GM10248 (cell line): ENCODE data around the gene PITX2.

Source experiments
- CTCF ChIA-PET: fragments of 300-600 bp; sonication (Branson Sonifier 250); formaldehyde crosslinking; extraction: SDS; loops from one replicate; lab custom pipeline; 2021; ENCODE audit warnings: antibody characterized with exemption; lab: Yijun Ruan, JAX
- POLR2A ChIA-PET: fragments of 350-650 bp; sonication (Branson Sonifier 250); formaldehyde crosslinking; extraction: SDS; loops from one replicate; lab custom pipeline; 2020; ENCODE audit warnings: antibody characterized with exemption; lab: Yijun Ruan, JAX
- DNase-seq: peaks from one replicate; pipeline ENCODE4 v3.0.0; 2012; ENCODE audit errors: extremely low spot score
- CTCF ChIP-seq: IDR thresholded peaks from 2 replicates; pipeline ENCODE4 v1.5.1; 2012; ENCODE audit warnings: mild to moderate bottlenecking, low read depth; ENCODE audit errors: extremely low read depth, missing control alignments, control extremely low read depth

Gene PITX2

GRCh38 chr4:110643096-110643495 is 20.2 kb upstream of the PITX2 start:
- ChIA-PET CTCF (interaction anchor here (1.3 to 1.4 kb wide), 2 partner anchors 9 to 19 kb away, joined by 3 to 4 read pairs; no protein-coding TSS in a partner anchor), POLR2A (no interaction called here)
- DNase-seq: no peak
- TF ChIP-seq CTCF: no peak

GRCh38 chr4:110641218-110641617 is 18.3 kb upstream of the PITX2 start:
- ChIA-PET POLR2A (no interaction called here), CTCF (no interaction called here)
- TF ChIP-seq CTCF: no peak
- DNase-seq: no peak

- POLR2A ChIA-PET: no interaction called here
These were observed 17.7 kb upstream of the PITX2 start for GRCh38 chr4:110640576-110640975.

GRCh38 chr4:110639207-110640090 is 16.6 kb upstream of the PITX2 start:
- no peak for DNase-seq
- ChIA-PET CTCF (interaction anchor here (1.1 to 1.6 kb wide), 2 partner anchors 8 to 15 kb away, joined by 4 to 5 read pairs; no protein-coding TSS in a partner anchor), POLR2A (no interaction called here)
- TF ChIP-seq CTCF: no peak

More at GRCh38 chr4:110640576-110640975, 17.7 kb upstream of the PITX2 start:
- CTCF ChIA-PET: interaction anchor here (1.1 to 1.6 kb wide), 2 partner anchors 10 to 16 kb away, joined by 4 to 5 read pairs; no protein-coding TSS in a partner anchor
- TF ChIP-seq CTCF: no peak
- no peak for DNase-seq

- DNase-seq: no peak
- no peak for TF ChIP-seq CTCF
- POLR2A ChIA-PET: no interaction called here
- CTCF ChIA-PET: no interaction called here
These were observed 15.3 kb upstream of the PITX2 start for GRCh38 chr4:110638089-110638746.

- CTCF ChIA-PET: interaction anchor here (1.3 kb wide), 1 partner anchor 14 kb away, joined by 3 read pairs; no protein-coding TSS in a partner anchor
These were observed 14.7 kb upstream of the PITX2 start for GRCh38 chr4:110637408-110638088.

More at GRCh38 chr4:110637408-110638088, 14.7 kb upstream of the PITX2 start:
- TF ChIP-seq CTCF: no peak
- no peak for DNase-seq
- POLR2A ChIA-PET: no interaction called here
